HepG2 (cell line): ENCODE measurements around the gene ZNF442. TPM values are rescaled to one million over a fixed set of nuclear protein-coding genes. Genes with fewer than 3 reads are reported as not detected.
A peak's percentile ranks its signal among the peaks of the same experiment; 100 is the strongest.

Source experiments
- AHR ChIP-seq: IDR thresholded peaks from 2 replicates; pipeline ENCODE4 v1.6.1; 2018; ENCODE audit warnings: missing genetic modification reagents, missing compliant biosample characterization
- BCL6 ChIP-seq: IDR thresholded peaks from 2 replicates; pipeline ENCODE4 v1.6.1; 2016; ENCODE audit warnings: missing genetic modification reagents, missing compliant biosample characterization
- CREB1 ChIP-seq, 2 experiments: fragments of 450-650 bp in 1 of 2; IDR thresholded peaks; 2 replicates each; pipeline ENCODE4 v1.6.1; 2016 to 2017; ENCODE audit warnings: control low read depth in 1 of 2, mild to moderate bottlenecking in 1 of 2, missing compliant biosample characterization in 1 of 2, missing genetic modification characterization in 1 of 2
- DMAP1 ChIP-seq: IDR thresholded peaks from 2 replicates; pipeline ENCODE4 v1.6.1; 2016
- FOXA1 ChIP-seq, 2 experiments: fragments of 450-650 bp in 1 of 2; sonication (generic) in 1 of 2; formaldehyde crosslinking in 1 of 2; IDR thresholded peaks; 2 replicates each; pipeline versions ENCODE4 v1.4.0 to v1.6.1; 2016 to 2020; ENCODE audit warnings: missing genetic modification reagents in 1 of 2
- FOXA3 ChIP-seq: IDR thresholded peaks from 2 replicates; pipeline ENCODE4 v1.6.1; 2016; ENCODE audit warnings: missing genetic modification reagents, missing compliant biosample characterization
- KMT2A ChIP-seq: sonication (generic); formaldehyde crosslinking; IDR thresholded peaks from 2 replicates; pipeline ENCODE4 v1.4.0; 2020; ENCODE audit warnings: missing genetic modification reagents
- KMT2B ChIP-seq: IDR thresholded peaks from 2 replicates; pipeline ENCODE4 v1.6.1; 2016; ENCODE audit warnings: missing genetic modification reagents, missing compliant biosample characterization
- MXI1 ChIP-seq: IDR thresholded peaks from 3 replicates; pipeline ENCODE4 v1.6.1; 2012; ENCODE audit warnings: low read depth, low read length, inconsistent platforms, borderline replicate concordance
- NFKB2 ChIP-seq: sonication (generic); formaldehyde crosslinking; IDR thresholded peaks from 2 replicates; pipeline ENCODE4 v1.4.0; 2020; ENCODE audit warnings: missing genetic modification reagents, borderline replicate concordance
- NKX3-1 ChIP-seq: sonication (generic); formaldehyde crosslinking; IDR thresholded peaks from 2 replicates; pipeline ENCODE4 v1.5.0; 2020; ENCODE audit warnings: missing genetic modification reagents
- PHF20 ChIP-seq: sonication (generic); formaldehyde crosslinking; IDR thresholded peaks from 2 replicates; pipeline ENCODE4 v1.5.0; 2020; ENCODE audit warnings: mild to moderate bottlenecking, missing genetic modification reagents
- POLR2G ChIP-seq: fragments of 200-400 bp; formaldehyde crosslinking; IDR thresholded peaks from 2 replicates; pipeline ENCODE4 v1.6.1; 2018; ENCODE audit warnings: mild to moderate bottlenecking, low read depth, low read length, moderate library complexity
- RARA ChIP-seq: IDR thresholded peaks from 2 replicates; pipeline ENCODE4 v1.6.1; 2016; ENCODE audit warnings: missing genetic modification reagents, missing compliant biosample characterization
- SPEN ChIP-seq: sonication (generic); formaldehyde crosslinking; IDR thresholded peaks from 2 replicates; pipeline ENCODE4 v1.5.1; 2020; ENCODE audit warnings: low read depth, mild to moderate bottlenecking, missing genetic modification reagents
- TBX2 ChIP-seq: sonication (generic); formaldehyde crosslinking; IDR thresholded peaks from 2 replicates; pipeline ENCODE4 v1.5.0; 2020; ENCODE audit warnings: missing genetic modification reagents, mild to moderate bottlenecking, borderline replicate concordance
- ZNF44 ChIP-seq: sonication (generic); formaldehyde crosslinking; IDR thresholded peaks from 2 replicates; pipeline ENCODE4 v1.5.1; 2020; ENCODE audit warnings: mild to moderate bottlenecking, missing genetic modification reagents
- ZNF777 ChIP-seq: sonication (generic); formaldehyde crosslinking; IDR thresholded peaks from 2 replicates; pipeline ENCODE4 v1.4.0; 2020; ENCODE audit warnings: missing genetic modification reagents
- polyA plus RNA-seq, 8 experiments: library from polyadenylated mRNA; depleted of rRNA in 3 of 8; stranded (reverse) in 7 of 8; unstranded in 1 of 8; fragments of >200 nt; fragmentation: Illumina TruSeq in 4 of 8; extraction: Trizol in 4 of 8; gene quantifications; 2 replicates each; pipeline versions ENCODE4 v1.2.1 to v1.2.3, GENCODE V29; 2011 to 2016; ENCODE audit warnings: low read depth in 4 of 8, missing spikeins in 1 of 8, mixed read lengths in 1 of 8; ENCODE audit not compliant: insufficient read depth in 1 of 8
- total RNA-seq, 5 experiments: library from RNA; depleted of rRNA; stranded (reverse); fragments of >200 nt; fragmentation: Illumina TruSeq; extraction: Trizol; gene quantifications; 2 replicates each; pipeline ENCODE4 v1.2.3, GENCODE V29; 2016; ENCODE audit warnings: low read depth in 1 of 5
- TF ChIP-seq, protein P1 (sequence below): sonication (generic); formaldehyde crosslinking; IDR thresholded peaks from 2 replicates; pipeline ENCODE4 v1.5.0; 2020; ENCODE audit warnings: mild to moderate bottlenecking, missing genetic modification reagents, borderline replicate concordance
- TF ChIP-seq, protein P2 (sequence below): sonication (generic); formaldehyde crosslinking; IDR thresholded peaks from 2 replicates; pipeline ENCODE4 v1.4.0; 2020; ENCODE audit warnings: missing genetic modification reagents
- TF ChIP-seq, protein P3 (sequence below): sonication (generic); formaldehyde crosslinking; IDR thresholded peaks from 2 replicates; pipeline ENCODE4 v1.4.0; 2020; ENCODE audit warnings: low read depth, mild to moderate bottlenecking, missing genetic modification reagents

ZNF442 gene
- total and polyA plus RNA-seq, 2 of the 13 experiments (the other 11 are each of a cell fraction or from before 2014, with no cell fraction given), result 1.0 to 6.0 TPM

DNA sequence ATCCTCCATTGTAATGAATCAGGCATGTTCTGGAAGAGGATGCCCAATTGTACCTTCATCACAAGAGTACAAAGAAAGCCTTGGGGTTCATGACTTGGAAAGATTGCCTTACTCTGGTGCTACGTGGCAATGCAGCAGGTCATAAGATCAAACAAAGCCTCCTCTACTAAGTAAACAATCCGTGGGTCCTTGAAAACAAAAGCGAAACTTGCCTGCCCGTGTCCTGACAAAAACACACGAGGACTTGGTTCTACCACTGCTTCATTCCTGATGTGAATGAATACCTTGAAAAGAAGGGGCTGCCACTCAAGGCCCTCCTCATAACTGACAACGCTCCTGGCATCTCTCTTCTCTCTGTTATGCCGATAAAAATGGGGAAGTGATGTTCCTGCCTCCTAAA, 50.9 kb downstream of the ZNF442 start (continued):
- TF ChIP-seq ZNF777 (CRISPR knock-in tag) (no peak), FOXA1 (IDR thresholded peaks at IDR 0.05) (no peak), FOXA1 (CRISPR knock-in tag; IDR thresholded peaks at IDR 0.05) (peak; percentile 70), NKX3-1 (CRISPR knock-in tag) (no peak), DMAP1 (CRISPR knock-in tag) (peak; percentile 25; the same call in 1 of the 2 replicates), NFKB2 (CRISPR knock-in tag) (no peak), POLR2G (peak; percentile 46; the same call in 1 of the 2 replicates), SPEN (CRISPR knock-in tag) (peak; percentile 27; the same call in 1 of the 2 replicates), KMT2B (CRISPR knock-in tag) (peak; percentile 68; the same call in 1 of the 2 replicates), TBX2 (CRISPR knock-in tag) (0 out of 2 replicates have a peak, but pooled peaks have one; percentile 5), KMT2A (CRISPR knock-in tag) (peak; percentile 64; the same call in 1 of the 2 replicates), AHR (no peak), BCL6 (CRISPR knock-in tag) (no peak), ZNF44 (CRISPR knock-in tag) (no peak), CREB1 (IDR thresholded peaks at IDR 0.05) (no peak), CREB1 (CRISPR knock-in tag; IDR thresholded peaks at IDR 0.05) (peak; percentile 56; the same call in 1 of the 2 replicates), RARA (CRISPR knock-in tag) (0 out of 2 replicates have a peak, but pooled peaks have one; percentile 27), FOXA3 (peak; percentile 73), PHF20 (CRISPR knock-in tag) (0 out of 2 replicates have a peak, but pooled peaks have one; percentile 38), MXI1 (peak; percentile 85; the same call in 2 of the 3 replicates)
- TF ChIP-seq, protein P1, sequence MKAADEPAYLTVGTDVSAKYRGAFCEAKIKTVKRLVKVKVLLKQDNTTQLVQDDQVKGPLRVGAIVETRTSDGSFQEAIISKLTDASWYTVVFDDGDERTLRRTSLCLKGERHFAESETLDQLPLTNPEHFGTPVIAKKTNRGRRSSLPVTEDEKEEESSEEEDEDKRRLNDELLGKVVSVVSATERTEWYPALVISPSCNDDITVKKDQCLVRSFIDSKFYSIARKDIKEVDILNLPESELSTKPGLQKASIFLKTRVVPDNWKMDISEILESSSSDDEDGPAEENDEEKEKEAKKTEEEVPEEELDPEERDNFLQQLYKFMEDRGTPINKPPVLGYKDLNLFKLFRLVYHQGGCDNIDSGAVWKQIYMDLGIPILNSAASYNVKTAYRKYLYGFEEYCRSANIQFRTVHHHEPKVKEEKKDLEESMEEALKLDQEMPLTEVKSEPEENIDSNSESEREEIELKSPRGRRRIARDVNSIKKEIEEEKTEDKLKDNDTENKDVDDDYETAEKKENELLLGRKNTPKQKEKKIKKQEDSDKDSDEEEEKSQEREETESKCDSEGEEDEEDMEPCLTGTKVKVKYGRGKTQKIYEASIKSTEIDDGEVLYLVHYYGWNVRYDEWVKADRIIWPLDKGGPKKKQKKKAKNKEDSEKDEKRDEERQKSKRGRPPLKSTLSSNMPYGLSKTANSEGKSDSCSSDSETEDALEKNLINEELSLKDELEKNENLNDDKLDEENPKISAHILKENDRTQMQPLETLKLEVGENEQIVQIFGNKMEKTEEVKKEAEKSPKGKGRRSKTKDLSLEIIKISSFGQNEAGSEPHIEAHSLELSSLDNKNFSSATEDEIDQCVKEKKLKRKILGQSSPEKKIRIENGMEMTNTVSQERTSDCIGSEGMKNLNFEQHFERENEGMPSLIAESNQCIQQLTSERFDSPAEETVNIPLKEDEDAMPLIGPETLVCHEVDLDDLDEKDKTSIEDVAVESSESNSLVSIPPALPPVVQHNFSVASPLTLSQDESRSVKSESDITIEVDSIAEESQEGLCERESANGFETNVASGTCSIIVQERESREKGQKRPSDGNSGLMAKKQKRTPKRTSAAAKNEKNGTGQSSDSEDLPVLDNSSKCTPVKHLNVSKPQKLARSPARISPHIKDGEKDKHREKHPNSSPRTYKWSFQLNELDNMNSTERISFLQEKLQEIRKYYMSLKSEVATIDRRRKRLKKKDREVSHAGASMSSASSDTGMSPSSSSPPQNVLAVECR (CRISPR knock-in tag), result peak; percentile 44; the same call in 1 of the 2 replicates
- TF ChIP-seq, protein P2, sequence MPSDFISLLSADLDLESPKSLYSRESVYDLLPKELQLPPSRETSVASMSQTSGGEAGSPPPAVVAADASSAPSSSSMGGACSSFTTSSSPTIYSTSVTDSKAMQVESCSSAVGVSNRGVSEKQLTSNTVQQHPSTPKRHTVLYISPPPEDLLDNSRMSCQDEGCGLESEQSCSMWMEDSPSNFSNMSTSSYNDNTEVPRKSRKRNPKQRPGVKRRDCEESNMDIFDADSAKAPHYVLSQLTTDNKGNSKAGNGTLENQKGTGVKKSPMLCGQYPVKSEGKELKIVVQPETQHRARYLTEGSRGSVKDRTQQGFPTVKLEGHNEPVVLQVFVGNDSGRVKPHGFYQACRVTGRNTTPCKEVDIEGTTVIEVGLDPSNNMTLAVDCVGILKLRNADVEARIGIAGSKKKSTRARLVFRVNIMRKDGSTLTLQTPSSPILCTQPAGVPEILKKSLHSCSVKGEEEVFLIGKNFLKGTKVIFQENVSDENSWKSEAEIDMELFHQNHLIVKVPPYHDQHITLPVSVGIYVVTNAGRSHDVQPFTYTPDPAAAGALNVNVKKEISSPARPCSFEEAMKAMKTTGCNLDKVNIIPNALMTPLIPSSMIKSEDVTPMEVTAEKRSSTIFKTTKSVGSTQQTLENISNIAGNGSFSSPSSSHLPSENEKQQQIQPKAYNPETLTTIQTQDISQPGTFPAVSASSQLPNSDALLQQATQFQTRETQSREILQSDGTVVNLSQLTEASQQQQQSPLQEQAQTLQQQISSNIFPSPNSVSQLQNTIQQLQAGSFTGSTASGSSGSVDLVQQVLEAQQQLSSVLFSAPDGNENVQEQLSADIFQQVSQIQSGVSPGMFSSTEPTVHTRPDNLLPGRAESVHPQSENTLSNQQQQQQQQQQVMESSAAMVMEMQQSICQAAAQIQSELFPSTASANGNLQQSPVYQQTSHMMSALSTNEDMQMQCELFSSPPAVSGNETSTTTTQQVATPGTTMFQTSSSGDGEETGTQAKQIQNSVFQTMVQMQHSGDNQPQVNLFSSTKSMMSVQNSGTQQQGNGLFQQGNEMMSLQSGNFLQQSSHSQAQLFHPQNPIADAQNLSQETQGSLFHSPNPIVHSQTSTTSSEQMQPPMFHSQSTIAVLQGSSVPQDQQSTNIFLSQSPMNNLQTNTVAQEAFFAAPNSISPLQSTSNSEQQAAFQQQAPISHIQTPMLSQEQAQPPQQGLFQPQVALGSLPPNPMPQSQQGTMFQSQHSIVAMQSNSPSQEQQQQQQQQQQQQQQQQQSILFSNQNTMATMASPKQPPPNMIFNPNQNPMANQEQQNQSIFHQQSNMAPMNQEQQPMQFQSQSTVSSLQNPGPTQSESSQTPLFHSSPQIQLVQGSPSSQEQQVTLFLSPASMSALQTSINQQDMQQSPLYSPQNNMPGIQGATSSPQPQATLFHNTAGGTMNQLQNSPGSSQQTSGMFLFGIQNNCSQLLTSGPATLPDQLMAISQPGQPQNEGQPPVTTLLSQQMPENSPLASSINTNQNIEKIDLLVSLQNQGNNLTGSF (CRISPR knock-in tag), result no peak
- TF ChIP-seq, protein P3, sequence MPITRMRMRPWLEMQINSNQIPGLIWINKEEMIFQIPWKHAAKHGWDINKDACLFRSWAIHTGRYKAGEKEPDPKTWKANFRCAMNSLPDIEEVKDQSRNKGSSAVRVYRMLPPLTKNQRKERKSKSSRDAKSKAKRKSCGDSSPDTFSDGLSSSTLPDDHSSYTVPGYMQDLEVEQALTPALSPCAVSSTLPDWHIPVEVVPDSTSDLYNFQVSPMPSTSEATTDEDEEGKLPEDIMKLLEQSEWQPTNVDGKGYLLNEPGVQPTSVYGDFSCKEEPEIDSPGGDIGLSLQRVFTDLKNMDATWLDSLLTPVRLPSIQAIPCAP, result peak; percentile 92; the same call in 1 of the 2 replicates
